Right lobe of liver (tissue), 4 donors: ENCODE results near the gene HOXA10.

Experiments used
- POLR2A ChIP-seq: fragments of 450-650 bp; IDR thresholded peaks from one replicate; pipeline ENCODE4 v1.6.1; 2017; ENCODE audit warnings: antibody characterized with exemption, mild to moderate bottlenecking
- TF ChIP-seq, protein P1 (sequence below), 4 donors: fragments of 200-600 bp in 3 of 4; fragments of 450-650 bp in 1 of 4; IDR thresholded peaks; one replicate each; pipeline versions ENCODE4 v1.5.1 to v1.8.0; 2016 to 2022; ENCODE audit warnings: antibody characterized with exemption in 4 of 4, mild to moderate bottlenecking in 2 of 4
- donor health status: DM: no; HTN: no; CAD: no.
- donor health status: DM: no; HTN: no; CAD: no.
- donor health status: DM: no; HTN: yes; CAD: no.

DNA sequence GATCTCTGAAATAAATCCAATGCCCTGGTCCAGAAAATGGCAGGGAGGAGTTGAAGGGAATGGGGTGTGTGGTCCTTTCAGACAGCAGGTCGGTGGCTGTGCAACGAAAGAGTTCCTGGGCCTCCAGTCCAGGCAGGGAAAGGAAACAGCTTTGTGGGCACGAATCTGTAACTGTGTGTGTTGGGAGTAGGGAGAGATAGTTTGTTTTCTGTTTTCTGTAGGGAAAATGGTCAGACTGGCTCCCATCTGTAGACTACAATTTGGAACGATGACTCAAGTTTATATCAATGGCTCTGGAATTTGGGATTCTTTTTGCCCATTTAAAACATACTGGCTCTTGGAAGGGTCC, 6.2 kb downstream of the HOXA10 start:
- TF ChIP-seq, protein P1, sequence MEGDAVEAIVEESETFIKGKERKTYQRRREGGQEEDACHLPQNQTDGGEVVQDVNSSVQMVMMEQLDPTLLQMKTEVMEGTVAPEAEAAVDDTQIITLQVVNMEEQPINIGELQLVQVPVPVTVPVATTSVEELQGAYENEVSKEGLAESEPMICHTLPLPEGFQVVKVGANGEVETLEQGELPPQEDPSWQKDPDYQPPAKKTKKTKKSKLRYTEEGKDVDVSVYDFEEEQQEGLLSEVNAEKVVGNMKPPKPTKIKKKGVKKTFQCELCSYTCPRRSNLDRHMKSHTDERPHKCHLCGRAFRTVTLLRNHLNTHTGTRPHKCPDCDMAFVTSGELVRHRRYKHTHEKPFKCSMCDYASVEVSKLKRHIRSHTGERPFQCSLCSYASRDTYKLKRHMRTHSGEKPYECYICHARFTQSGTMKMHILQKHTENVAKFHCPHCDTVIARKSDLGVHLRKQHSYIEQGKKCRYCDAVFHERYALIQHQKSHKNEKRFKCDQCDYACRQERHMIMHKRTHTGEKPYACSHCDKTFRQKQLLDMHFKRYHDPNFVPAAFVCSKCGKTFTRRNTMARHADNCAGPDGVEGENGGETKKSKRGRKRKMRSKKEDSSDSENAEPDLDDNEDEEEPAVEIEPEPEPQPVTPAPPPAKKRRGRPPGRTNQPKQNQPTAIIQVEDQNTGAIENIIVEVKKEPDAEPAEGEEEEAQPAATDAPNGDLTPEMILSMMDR (IDR thresholded peaks at IDR 0.05), result no peak
- TF ChIP-seq POLR2A, result no peak
